Suprapubic skin (tissue), 4 donors: ENCODE data around the gene XPO6. TPM values are rescaled to one million over a fixed set of nuclear protein-coding genes. Genes with fewer than 3 reads are reported as not detected.

Experiments
- DNase-seq, 2 donors: peaks; one replicate each; pipeline ENCODE4 v3.0.0-alpha.2; 2019; ENCODE audit warnings: low spot score in 2 of 2
- H3K27ac ChIP-seq: fragments of 200-600 bp; sonication (generic); one replicate; pipeline ENCODE4 v1.5.1; 2019
- H3K27me3 ChIP-seq: fragments of 200-600 bp; sonication (generic); one replicate; pipeline ENCODE4 v1.5.1; 2019
- H3K36me3 ChIP-seq: fragments of 200-600 bp; sonication (generic); one replicate; pipeline ENCODE4 v1.5.1; 2019
- H3K4me1 ChIP-seq: fragments of 200-600 bp; sonication (generic); one replicate; pipeline ENCODE4 v1.5.1; 2019
- H3K4me3 ChIP-seq: fragments of 200-600 bp; sonication (generic); one replicate; pipeline ENCODE4 v1.5.1; 2019; ENCODE audit warnings: mild to moderate bottlenecking
- H3K9me3 ChIP-seq: fragments of 200-600 bp; sonication (generic); one replicate; pipeline ENCODE4 v1.5.1; 2019
- EP300 ChIP-seq: sonication (generic); formaldehyde crosslinking; IDR thresholded peaks from one replicate; pipeline ENCODE4 v1.6.1; 2017; ENCODE audit warnings: antibody characterized with exemption
- POLR2A ChIP-seq, 2 donors: fragments of 450-650 bp; IDR thresholded peaks; one replicate each; pipeline ENCODE4 v1.6.1; 2017; ENCODE audit warnings: antibody characterized with exemption in 2 of 2, mild to moderate bottlenecking in 2 of 2, moderate library complexity in 2 of 2
- POLR2AphosphoS5 ChIP-seq, 3 donors: sonication (generic); formaldehyde crosslinking; IDR thresholded peaks; one replicate each; pipeline ENCODE4 v1.6.1; 2017; ENCODE audit warnings: antibody characterized with exemption in 3 of 3
- WGBS: methylation state at CpG from one replicate; pipeline ENCODE4 v1.1.5; 2018; 5-methylcytosine and 5-hydroxymethylcytosine counted together
- total RNA-seq, 4 donors: library from RNA; depleted of rRNA; stranded (reverse); fragments of >200 nt; gene quantifications; one replicate each; pipeline ENCODE4 v1.1.0, GENCODE V29; 2016
- TF ChIP-seq, protein P1 (sequence below), 2 donors: fragments of 200-600 bp in 1 of 2; fragments of 450-650 bp in 1 of 2; sonication (generic) in 1 of 2; IDR thresholded peaks; one replicate each; pipeline ENCODE4 v1.5.1; 2016 to 2019; ENCODE audit warnings: antibody characterized with exemption in 2 of 2, mild to moderate bottlenecking in 1 of 2, moderate library complexity in 1 of 2

The XPO6 gene
- total RNA-seq, 4 donors from 2014 or later: 78.6 to 161 (median 88.1) TPM

DNA sequence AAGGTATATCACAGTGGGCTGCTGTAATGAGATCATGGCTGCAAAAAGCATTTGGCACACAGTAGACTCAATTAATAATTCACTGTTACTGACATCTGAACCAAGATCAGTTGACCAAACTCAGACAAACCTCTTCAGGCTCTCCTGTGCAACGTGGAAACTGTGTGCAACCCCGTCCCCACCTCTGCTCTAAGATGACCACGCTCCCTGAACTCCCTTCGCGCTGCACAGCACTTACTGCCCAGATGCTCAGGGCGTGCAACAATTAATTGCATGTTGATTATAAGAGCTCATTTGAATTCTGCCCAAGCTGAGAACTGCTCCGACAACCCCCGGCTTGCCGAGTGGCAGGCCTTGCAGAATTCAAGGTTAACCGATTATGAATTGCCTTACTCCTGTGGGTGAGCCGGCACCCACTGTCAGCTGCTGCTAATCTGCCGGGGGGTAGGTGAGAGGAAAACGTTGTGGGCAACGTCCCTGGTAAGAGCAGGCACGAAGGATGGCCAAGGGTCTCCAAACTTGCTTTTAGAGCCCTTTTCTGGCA is 147.0 kb downstream of the XPO6 start:
- 80% methylated on average over 15 of the region's 15 CpGs for WGBS
- H3K36me3 ChIP-seq: no peaks in the 10 kb centered on the region
- no peaks in the 10 kb centered on the region for H3K9me3 ChIP-seq
- H3K4me3 ChIP-seq: no peak overlapping the region
- peaks cover 13% of the 10 kb centered on the region for H3K4me1 ChIP-seq
- DNase-seq: no peak
- TF ChIP-seq, protein P1, sequence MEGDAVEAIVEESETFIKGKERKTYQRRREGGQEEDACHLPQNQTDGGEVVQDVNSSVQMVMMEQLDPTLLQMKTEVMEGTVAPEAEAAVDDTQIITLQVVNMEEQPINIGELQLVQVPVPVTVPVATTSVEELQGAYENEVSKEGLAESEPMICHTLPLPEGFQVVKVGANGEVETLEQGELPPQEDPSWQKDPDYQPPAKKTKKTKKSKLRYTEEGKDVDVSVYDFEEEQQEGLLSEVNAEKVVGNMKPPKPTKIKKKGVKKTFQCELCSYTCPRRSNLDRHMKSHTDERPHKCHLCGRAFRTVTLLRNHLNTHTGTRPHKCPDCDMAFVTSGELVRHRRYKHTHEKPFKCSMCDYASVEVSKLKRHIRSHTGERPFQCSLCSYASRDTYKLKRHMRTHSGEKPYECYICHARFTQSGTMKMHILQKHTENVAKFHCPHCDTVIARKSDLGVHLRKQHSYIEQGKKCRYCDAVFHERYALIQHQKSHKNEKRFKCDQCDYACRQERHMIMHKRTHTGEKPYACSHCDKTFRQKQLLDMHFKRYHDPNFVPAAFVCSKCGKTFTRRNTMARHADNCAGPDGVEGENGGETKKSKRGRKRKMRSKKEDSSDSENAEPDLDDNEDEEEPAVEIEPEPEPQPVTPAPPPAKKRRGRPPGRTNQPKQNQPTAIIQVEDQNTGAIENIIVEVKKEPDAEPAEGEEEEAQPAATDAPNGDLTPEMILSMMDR (IDR thresholded peaks at IDR 0.05): no peak
- TF ChIP-seq POLR2A (IDR thresholded peaks at IDR 0.05): no peak
- TF ChIP-seq EP300: no peak
- TF ChIP-seq POLR2AphosphoS5 (IDR thresholded peaks at IDR 0.05): no peak
- no peak overlapping the region for H3K27ac ChIP-seq
- H3K27me3 ChIP-seq: peaks cover 61% of the 10 kb centered on the region

DNA sequence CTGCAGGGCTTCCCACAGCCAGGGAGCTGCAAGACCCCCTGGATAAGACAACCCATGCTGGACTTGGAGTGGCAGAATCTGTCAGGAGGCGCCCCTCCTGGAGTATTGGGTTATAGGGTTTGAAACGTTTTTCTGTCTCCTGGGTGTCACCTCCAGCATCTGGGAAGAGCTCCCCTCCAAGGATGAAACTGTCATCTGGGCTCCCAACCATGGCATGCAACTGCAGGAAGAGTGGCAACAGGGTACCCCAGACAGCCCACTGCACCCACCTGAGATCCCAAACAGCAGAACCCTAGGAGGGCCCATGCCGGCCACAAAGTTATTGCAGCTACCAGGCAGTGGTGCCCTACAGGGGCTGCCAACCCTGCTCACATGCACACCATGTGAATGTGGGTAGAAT is 147.6 kb downstream of the XPO6 start:
- DNase-seq: no peak
- Histone ChIP-seq H3K27ac (no peak overlapping the region), H3K4me3 (no peak overlapping the region), H3K27me3 (peaks cover 68% of the 10 kb centered on the region), H3K36me3 (no peaks in the 10 kb centered on the region), H3K9me3 (no peaks in the 10 kb centered on the region), H3K4me1 (peaks cover 13% of the 10 kb centered on the region)
- 33% methylated on average over 2 of the region's 3 CpGs for WGBS
- TF ChIP-seq POLR2A (IDR thresholded peaks at IDR 0.05): no peak
- no peak for TF ChIP-seq POLR2AphosphoS5 (IDR thresholded peaks at IDR 0.05)
- TF ChIP-seq, protein P1 (IDR thresholded peaks at IDR 0.05): no peak
- no peak for TF ChIP-seq EP300

DNA sequence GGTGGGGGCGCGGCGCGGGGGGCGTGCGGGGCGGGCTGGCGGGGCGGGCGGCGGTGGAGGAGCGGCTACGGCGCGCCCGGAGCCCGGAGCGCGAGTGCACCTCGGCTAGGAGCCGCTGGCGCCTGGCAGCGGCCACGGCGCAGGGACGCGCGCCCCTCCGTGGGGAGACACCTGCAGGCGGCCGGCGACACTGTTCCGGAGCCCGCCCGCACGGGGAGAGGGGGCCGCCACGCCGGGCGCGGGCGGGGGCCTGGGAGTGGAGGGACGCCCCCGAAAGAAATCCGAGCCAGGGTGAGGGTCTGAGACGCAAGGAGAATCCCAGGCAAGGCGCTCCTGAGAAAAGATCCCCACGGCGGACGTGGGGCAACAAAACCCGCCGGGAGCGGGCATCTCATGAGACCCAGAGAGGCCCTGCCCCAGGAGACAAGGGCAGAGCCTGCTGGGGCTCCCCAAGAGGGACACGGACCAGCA is 148.1 kb downstream of the XPO6 start, which contains the start of gene GSG1L:
Gene GSG1L, minus strand, starts transcription at position 124 of the 471 bp plus-strand sequence. CDS start 290 bp downstream, outside the sequence.
- peaks cover 73% of the 10 kb centered on the region for H3K27me3 ChIP-seq
- DNase-seq: no peak
- TF ChIP-seq, protein P1 (IDR thresholded peaks at IDR 0.05): no peak
- TF ChIP-seq POLR2A (IDR thresholded peaks at IDR 0.05) (no peak), EP300 (no peak), POLR2AphosphoS5 (IDR thresholded peaks at IDR 0.05) (no peak)
- peaks cover 13% of the 10 kb centered on the region for H3K4me1 ChIP-seq
- peak within 1 kb of the TSS; percentile 49 for H3K4me3 ChIP-seq
- H3K27ac ChIP-seq: no peak within 1 kb of the TSS
- H3K36me3 ChIP-seq: no peaks in the 10 kb centered on the region
- no CpG with 5 or more reads among the region's 54 CpGs for WGBS
- no peaks in the 10 kb centered on the region for H3K9me3 ChIP-seq

DNA sequence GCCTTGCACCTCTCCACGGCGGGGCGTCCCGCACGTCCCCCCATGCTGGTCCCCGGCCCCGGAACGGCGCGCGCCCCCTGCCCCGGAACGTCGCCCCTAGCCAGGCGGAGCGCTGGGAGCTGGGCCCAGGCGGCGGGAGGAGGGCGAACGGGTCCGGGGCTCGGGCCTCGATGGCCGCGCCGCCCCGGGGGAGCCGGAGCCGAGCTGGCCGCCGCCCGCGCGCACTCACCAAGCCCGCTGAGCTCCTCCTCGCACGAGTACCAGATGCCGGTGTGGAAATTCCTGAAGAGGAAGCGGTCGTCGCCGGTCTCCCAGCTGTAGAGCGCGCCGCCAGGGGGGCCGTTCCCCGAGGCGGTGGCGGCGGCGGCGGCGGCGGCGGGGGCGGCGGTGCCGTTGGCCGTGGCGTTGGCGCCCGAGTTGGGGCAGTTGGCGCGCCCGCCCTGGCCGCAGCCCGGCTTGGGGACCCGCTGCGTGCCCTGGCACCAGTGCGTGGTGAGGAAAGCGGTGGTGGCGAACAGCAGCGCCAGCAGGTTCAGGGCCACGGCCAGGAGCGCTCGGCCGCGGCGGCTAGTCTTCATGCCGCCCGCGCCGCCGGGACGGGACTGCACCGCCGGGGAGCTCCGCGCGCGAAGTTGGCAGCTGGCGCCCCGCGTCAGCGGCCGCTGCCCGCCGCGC is 148.8 kb downstream of the XPO6 start:
- WGBS: no CpG with 5 or more reads among the region's 99 CpGs
- no peaks in the 10 kb centered on the region for H3K36me3 ChIP-seq

More for the DNA sequence above, 148.8 kb downstream of the XPO6 start:
- H3K9me3 ChIP-seq: no peaks in the 10 kb centered on the region
- H3K27ac ChIP-seq: no peak overlapping the region
- H3K27me3 ChIP-seq: peaks cover 77% of the 10 kb centered on the region
- DNase-seq: no peak
- TF ChIP-seq EP300 (no peak), POLR2AphosphoS5 (IDR thresholded peaks at IDR 0.05) (no peak), POLR2A (IDR thresholded peaks at IDR 0.05) (no peak)
- TF ChIP-seq, protein P1 (IDR thresholded peaks at IDR 0.05): no peak
- peak overlapping the region; percentile 49 for H3K4me3 ChIP-seq
- peaks cover 13% of the 10 kb centered on the region for H3K4me1 ChIP-seq
